Measurements from ENCODE around the gene OPCML. TPM values are rescaled to one million over a fixed set of nuclear protein-coding genes. Genes with fewer than 3 reads are reported as not detected.

OPCML gene
- polyA plus RNA-seq, 1 donor (not counting 4 experiments of a cell fraction or from before 2014, with no cell fraction given): 0.04 TPM

- Histone ChIP-seq H3K79me2 (ENCODE audit: control insufficient read depth, insufficient read depth, low read length) (no peaks in the 10 kb centered on the region), H3K4me3 (ENCODE audit: control insufficient read depth in 2 of 3, extremely low read depth in 1 of 3, insufficient read depth in 2 of 3, low read depth in 1 of 3, low read length in 3 of 3) (no peak overlapping the region), H3K27me3 (ENCODE audit: control insufficient read depth, extremely low read depth, insufficient read depth, low read length) (peaks cover 6% of the 10 kb centered on the region), H3K27ac (ENCODE audit: control insufficient read depth, insufficient read depth, low read length) (no peak overlapping the region), H3K4me2 (ENCODE audit: control insufficient read depth, extremely low read depth, insufficient read depth, low read depth, low read length) (no peak overlapping the region), H3K9me3 (ENCODE audit: control insufficient read depth, low read depth, low read length) (no peaks in the 10 kb centered on the region), H3K9me1 (ENCODE audit: control insufficient read depth, extremely low read depth, insufficient read depth, low read length) (no peaks in the 10 kb centered on the region), H3K4me1 (ENCODE audit: control insufficient read depth, extremely low read depth, insufficient read depth, low read length) (no peaks in the 10 kb centered on the region), H3K9ac (ENCODE audit: control insufficient read depth, extremely low read depth, insufficient read depth, low read length) (no peak overlapping the region), H4K20me1 (ENCODE audit: control insufficient read depth, extremely low read depth, insufficient read depth, low read length) (no peaks in the 10 kb centered on the region), H2AFZ (ENCODE audit: control insufficient read depth, low read length) (no peak overlapping the region), H3K36me3 (ENCODE audit: control insufficient read depth in 2 of 2, extremely low read depth in 1 of 2, insufficient read depth in 2 of 2, low read length in 2 of 2) (no peaks in the 10 kb centered on the region)
- no peak for TF ChIP-seq CTCF (optimal IDR thresholded peaks at IDR 0.05 in 1 of 3, IDR thresholded peaks at IDR 0.05 in 1 of 3, conservative IDR thresholded peaks at IDR 0.05 in 1 of 3; ENCODE audit: extremely low read depth in 1 of 3, insufficient read depth in 2 of 3, low read length in 3 of 3)
- TF ChIP-seq EZH2 (IDR thresholded peaks at IDR 0.05; ENCODE audit: low read length): no peak
- FAIRE-seq (no peak), DNase-seq (ENCODE audit: low read depth, low spot score) (no peak)
- dilution Hi-C loops (cut with MboI; ENCODE audit: extremely low pct_ligation_motif_present, low sequenced_read_pairs): no loop called here
Observed at GRCh38 chr11:132993991-132994502, 538.3 kb downstream of the OPCML start.

GRCh38 chr11:132992838-132993631 is 539.3 kb downstream of the OPCML start:
- Histone ChIP-seq H3K4me1 (ENCODE audit: control insufficient read depth, extremely low read depth, insufficient read depth, low read length) (no peaks in the 10 kb centered on the region), H3K4me2 (ENCODE audit: control insufficient read depth, extremely low read depth, insufficient read depth, low read depth, low read length) (no peak overlapping the region), H3K36me3 (ENCODE audit: control insufficient read depth in 2 of 2, extremely low read depth in 1 of 2, insufficient read depth in 2 of 2, low read length in 2 of 2) (no peaks in the 10 kb centered on the region), H3K9ac (ENCODE audit: control insufficient read depth, extremely low read depth, insufficient read depth, low read length) (no peak overlapping the region), H2AFZ (ENCODE audit: control insufficient read depth, low read length) (no peak overlapping the region), H3K9me1 (ENCODE audit: control insufficient read depth, extremely low read depth, insufficient read depth, low read length) (no peaks in the 10 kb centered on the region), H3K79me2 (ENCODE audit: control insufficient read depth, insufficient read depth, low read length) (no peaks in the 10 kb centered on the region), H4K20me1 (ENCODE audit: control insufficient read depth, extremely low read depth, insufficient read depth, low read length) (no peaks in the 10 kb centered on the region), H3K4me3 (ENCODE audit: control insufficient read depth in 2 of 3, extremely low read depth in 1 of 3, insufficient read depth in 2 of 3, low read depth in 1 of 3, low read length in 3 of 3) (no peak overlapping the region), H3K27ac (ENCODE audit: control insufficient read depth, insufficient read depth, low read length) (no peak overlapping the region), H3K27me3 (ENCODE audit: control insufficient read depth, extremely low read depth, insufficient read depth, low read length) (peaks cover 6% of the 10 kb centered on the region), H3K9me3 (ENCODE audit: control insufficient read depth, low read depth, low read length) (no peaks in the 10 kb centered on the region)
- dilution Hi-C loops (cut with MboI; ENCODE audit: extremely low pct_ligation_motif_present, low sequenced_read_pairs): no loop called here
- no peak for TF ChIP-seq EZH2 (IDR thresholded peaks at IDR 0.05; ENCODE audit: low read length)
- no peak for TF ChIP-seq CTCF (optimal IDR thresholded peaks at IDR 0.05 in 1 of 3, IDR thresholded peaks at IDR 0.05 in 1 of 3, conservative IDR thresholded peaks at IDR 0.05 in 1 of 3; ENCODE audit: extremely low read depth in 1 of 3, insufficient read depth in 2 of 3, low read length in 3 of 3)
- no peak for FAIRE-seq
- DNase-seq (ENCODE audit: low read depth, low spot score): no peak

Data from keratinocyte (primary cell).